Smooth muscle cell (in vitro differentiated cells): Measurements from ENCODE around the gene TMOD2. TPM values are rescaled to one million over a fixed set of nuclear protein-coding genes. Genes with fewer than 3 reads are reported as not detected.

Experiments used
- DNase-seq: peaks from one replicate; lab custom pipeline; 2025; ENCODE audit not compliant: unreplicated experiment; lab: John Stamatoyannopoulos, UW
- H2AFZ ChIP-seq: fragments of 200-600 bp; sonication (generic); 2 replicates; pipeline ENCODE4 v1.6.0; 2016; ENCODE audit warnings: antibody characterized with exemption, low read depth, mild to moderate bottlenecking
- H3F3A ChIP-seq: fragments of 200-600 bp; sonication (generic); 2 replicates; pipeline ENCODE4 v1.6.0; 2017; ENCODE audit warnings: antibody characterized with exemption, low read depth
- H3K27ac ChIP-seq: fragments of 200-600 bp; sonication (generic); 2 replicates; pipeline ENCODE4 v1.5.1; 2016; ENCODE audit warnings: low read depth, mild to moderate bottlenecking
- H3K27me3 ChIP-seq: fragments of 200-600 bp; sonication (generic); 2 replicates; pipeline ENCODE4 v1.6.1; 2016; ENCODE audit warnings: low read depth, mild to moderate bottlenecking
- H3K36me3 ChIP-seq: fragments of 200-600 bp; sonication (generic); 2 replicates; pipeline ENCODE4 v1.5.1; 2016; ENCODE audit warnings: low read depth
- H3K4me1 ChIP-seq: fragments of 200-600 bp; sonication (generic); 2 replicates; pipeline ENCODE4 v1.5.1; 2016; ENCODE audit warnings: low read depth
- H3K4me2 ChIP-seq: fragments of 200-600 bp; sonication (generic); 2 replicates; pipeline ENCODE4 v1.6.0; 2016; ENCODE audit warnings: mild to moderate bottlenecking
- H3K4me3 ChIP-seq: fragments of 200-600 bp; sonication (generic); 2 replicates; pipeline ENCODE4 v1.5.1; 2016; ENCODE audit warnings: mild to moderate bottlenecking
- H3K79me2 ChIP-seq: fragments of 200-600 bp; sonication (generic); 2 replicates; pipeline ENCODE4 v1.6.0; 2016; ENCODE audit warnings: low read depth, mild to moderate bottlenecking
- H3K9ac ChIP-seq: fragments of 200-600 bp; sonication (generic); 2 replicates; pipeline ENCODE4 v1.6.0; 2016; ENCODE audit warnings: low read depth
- H3K9me3 ChIP-seq: fragments of 200-600 bp; sonication (generic); replicated peaks from 2 replicates; pipeline ENCODE4 v1.5.1; 2016; ENCODE audit warnings: low read depth
- H4K20me1 ChIP-seq: fragments of 200-600 bp; sonication (generic); 2 replicates; pipeline ENCODE4 v1.6.0; 2016; ENCODE audit warnings: low read depth
- CTCF ChIP-seq: fragments of 200-600 bp; sonication (generic); IDR thresholded peaks from 2 replicates; pipeline ENCODE4 v1.5.1; 2017; ENCODE audit warnings: borderline replicate concordance, mild to moderate bottlenecking, antibody characterized with exemption; ENCODE audit not compliant: insufficient read depth, poor library complexity, severe bottlenecking
- WGBS: methylation state at CpG from one replicate; pipeline ENCODE4 v1.1.7; 2016; ENCODE audit warnings: low lambda C conversion rate; 5-methylcytosine and 5-hydroxymethylcytosine counted together
- polyA plus RNA-seq: library from polyadenylated mRNA; unstranded; fragments of >200 nt; fragmentation: Nextera tagmentation; extraction: Ambion mirVana; gene quantifications from 2 replicates; pipeline ENCODE4 v1.2.1, GENCODE V29; 2016
- total RNA-seq: library from RNA; depleted of rRNA; stranded (reverse); fragments of >200 nt; gene quantifications from 2 replicates; pipeline ENCODE4 v1.2.3, GENCODE V29; 2014

Gene TMOD2
- total and polyA plus RNA-seq, 2 experiments from 2014 or later: 1.5 to 4.2 TPM

GRCh38 chr15:51755790-51756189, 4.4 kb downstream of the TMOD2 start:
- 96% methylated on average over 4 of the region's 4 CpGs for WGBS
- TF ChIP-seq CTCF: no peak

DNA sequence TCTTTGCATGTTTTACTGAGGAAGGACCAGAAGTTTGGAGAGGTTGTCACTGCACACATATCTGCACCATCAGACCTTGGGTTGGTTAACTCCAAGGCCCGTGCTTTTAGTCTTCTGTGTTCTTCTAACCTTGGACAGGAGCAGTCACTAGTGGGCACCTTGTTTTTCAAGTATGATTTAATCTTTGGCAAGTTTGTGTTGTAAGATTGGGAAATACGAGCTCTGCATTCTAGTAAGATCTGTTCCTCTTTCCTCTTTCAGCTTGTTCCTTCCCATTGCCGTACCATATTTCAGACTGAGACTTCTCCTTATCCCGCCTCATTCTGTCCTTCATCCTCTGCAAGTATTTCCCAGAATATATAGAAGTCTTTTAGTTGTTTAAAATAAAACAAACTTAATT, 5.1 kb downstream of the TMOD2 start:
- Histone ChIP-seq H3K9ac (no peak overlapping the region), H3K4me2 (no peak overlapping the region), H3K4me1 (peaks cover 7% of the 10 kb centered on the region), H3K27ac (no peak overlapping the region), H3K79me2 (no peaks in the 10 kb centered on the region), H3K4me3 (no peak overlapping the region), H2AFZ (no peak overlapping the region), H3F3A (no peaks in the 10 kb centered on the region), H3K36me3 (no peaks in the 10 kb centered on the region), H3K9me3 (no peaks in the 10 kb centered on the region), H3K27me3 (peaks cover 15% of the 10 kb centered on the region), H4K20me1 (no peaks in the 10 kb centered on the region)
- WGBS: 95% methylated on average over 4 of the region's 4 CpGs
- DNase-seq: no peak
- TF ChIP-seq CTCF: no peak

More at GRCh38 chr15:51755790-51756189, 4.4 kb downstream of the TMOD2 start:
- no peak overlapping the region for H3K4me3 ChIP-seq
- H3K27ac ChIP-seq: no peak overlapping the region
- no peaks in the 10 kb centered on the region for H4K20me1 ChIP-seq
- no peak for DNase-seq
- no peak overlapping the region for H3K4me2 ChIP-seq
- no peaks in the 10 kb centered on the region for H3K79me2 ChIP-seq
- H3K27me3 ChIP-seq: peaks cover 18% of the 10 kb centered on the region
- H3F3A ChIP-seq: no peaks in the 10 kb centered on the region
- H3K4me1 ChIP-seq: peaks cover 7% of the 10 kb centered on the region
- H3K9ac ChIP-seq: no peak overlapping the region
- no peaks in the 10 kb centered on the region for H3K9me3 ChIP-seq
- no peaks in the 10 kb centered on the region for H3K36me3 ChIP-seq
- no peak overlapping the region for H2AFZ ChIP-seq

DNA sequence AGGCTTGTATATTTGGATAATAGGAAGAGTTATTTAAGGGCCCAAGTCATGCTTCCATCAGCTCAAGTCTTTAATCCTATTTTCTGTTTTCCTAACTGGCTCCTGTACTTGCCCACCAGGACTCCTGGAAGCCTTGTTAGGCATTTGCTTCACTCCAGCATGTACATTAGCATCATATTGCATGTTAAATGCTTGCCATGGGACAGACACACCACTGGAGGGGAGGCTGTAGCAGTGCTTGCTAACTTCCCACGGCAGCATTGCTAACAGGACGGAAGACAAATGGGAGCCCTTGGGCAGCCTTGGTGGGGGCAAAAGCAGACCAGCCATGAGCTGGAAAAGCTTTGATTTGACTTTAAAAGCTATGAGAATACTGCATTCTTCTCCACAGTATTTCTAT, 6.1 kb downstream of the TMOD2 start:
- H3K27me3 ChIP-seq: peaks cover 14% of the 10 kb centered on the region
- H3K4me3 ChIP-seq: no peak overlapping the region
- H3F3A ChIP-seq: no peaks in the 10 kb centered on the region
- H3K36me3 ChIP-seq: no peaks in the 10 kb centered on the region
- no peak for TF ChIP-seq CTCF
- H3K9me3 ChIP-seq: no peaks in the 10 kb centered on the region
- H2AFZ ChIP-seq: no peak overlapping the region
- no peak for DNase-seq
- H3K27ac ChIP-seq: no peak overlapping the region
- no peaks in the 10 kb centered on the region for H3K79me2 ChIP-seq
- no peaks in the 10 kb centered on the region for H4K20me1 ChIP-seq
- H3K4me1 ChIP-seq: peaks cover 3% of the 10 kb centered on the region
- H3K9ac ChIP-seq: no peak overlapping the region
- WGBS: 81% methylated on average over 2 of the region's 2 CpGs
- no peak overlapping the region for H3K4me2 ChIP-seq

DNA sequence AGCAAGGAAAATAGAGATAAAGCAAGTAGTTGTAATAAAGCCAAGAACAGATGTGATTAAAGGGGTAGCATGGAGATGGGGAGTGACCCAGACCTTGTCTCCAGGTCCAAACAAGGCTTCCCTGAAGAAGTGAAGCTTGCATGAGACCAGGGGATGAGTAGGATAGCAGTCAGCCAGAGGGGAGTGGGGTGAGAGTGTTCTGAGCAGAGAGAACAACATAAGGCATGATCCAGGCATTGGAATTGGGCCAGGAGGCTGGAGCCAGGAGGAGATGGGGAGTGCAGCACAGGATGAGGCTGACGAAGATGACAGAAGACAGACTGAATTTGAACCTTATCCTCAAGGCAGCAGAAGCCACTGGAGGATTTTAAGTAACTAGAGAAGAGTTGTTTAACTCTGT, 7.2 kb downstream of the TMOD2 start:
- no peak overlapping the region for H2AFZ ChIP-seq
- peak overlapping the region; percentile 9 for H3K4me2 ChIP-seq
- H3K9me3 ChIP-seq: no peaks in the 10 kb centered on the region
- H3F3A ChIP-seq: no peaks in the 10 kb centered on the region
- no peak overlapping the region for H3K27ac ChIP-seq
- H4K20me1 ChIP-seq: no peaks in the 10 kb centered on the region
- H3K27me3 ChIP-seq: peaks cover 3% of the 10 kb centered on the region
- no peak for DNase-seq
- no peaks in the 10 kb centered on the region for H3K79me2 ChIP-seq
- H3K36me3 ChIP-seq: no peaks in the 10 kb centered on the region
- no peaks in the 10 kb centered on the region for H3K4me1 ChIP-seq
- no peak overlapping the region for H3K4me3 ChIP-seq
- 32% methylated on average over 1 of the region's 1 CpG for WGBS
- no peak for TF ChIP-seq CTCF
- no peak overlapping the region for H3K9ac ChIP-seq
